ENCODE data around the gene GEMIN8. TPM values are rescaled to one million over a fixed set of nuclear protein-coding genes. Genes with fewer than 3 reads are reported as not detected.

The GEMIN8 gene
- total RNA-seq, 1 experiment from 2014 or later, result 8.4 TPM

DNA sequence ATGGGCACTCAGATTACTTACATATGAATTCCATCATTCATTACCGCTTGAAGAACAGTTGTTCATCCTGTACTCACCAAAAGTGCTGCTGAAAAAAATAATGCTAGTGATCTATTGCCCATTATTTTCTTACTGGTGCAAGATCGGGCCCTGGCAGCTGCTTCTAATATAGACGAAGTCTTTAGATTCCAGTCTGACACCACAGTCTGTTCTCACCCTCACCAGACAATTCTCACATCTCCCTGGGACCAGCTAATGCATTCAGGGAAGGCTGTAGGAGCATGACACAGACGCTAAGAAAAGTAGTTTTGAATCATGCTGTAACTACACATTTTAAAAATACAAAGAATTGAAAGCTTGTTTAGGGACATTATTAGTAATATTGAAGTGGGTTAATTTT, 13.8 kb downstream of the GEMIN8 start:
- no peak for DNase-seq (ENCODE audit: low spot score)

DNA sequence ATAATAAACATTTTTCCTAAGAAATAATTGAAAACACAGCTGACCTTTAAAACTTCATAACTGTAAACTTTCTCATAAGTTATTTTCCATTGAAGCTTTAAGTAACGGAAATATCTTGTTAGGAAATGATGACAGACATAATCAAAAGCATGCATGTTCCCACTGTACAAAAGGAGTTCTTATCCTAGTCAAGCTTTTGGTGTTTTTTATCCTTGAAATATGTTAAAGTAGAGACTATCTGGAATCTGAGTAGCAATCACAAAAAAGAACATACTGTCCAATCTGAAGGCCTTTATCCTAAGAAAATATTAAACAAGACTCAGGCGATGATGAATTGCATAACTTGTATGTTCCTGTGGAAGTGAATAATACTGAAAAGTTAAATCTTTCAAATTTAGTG, 14.4 kb downstream of the GEMIN8 start:
- DNase-seq (ENCODE audit: low spot score), result no peak

DNA sequence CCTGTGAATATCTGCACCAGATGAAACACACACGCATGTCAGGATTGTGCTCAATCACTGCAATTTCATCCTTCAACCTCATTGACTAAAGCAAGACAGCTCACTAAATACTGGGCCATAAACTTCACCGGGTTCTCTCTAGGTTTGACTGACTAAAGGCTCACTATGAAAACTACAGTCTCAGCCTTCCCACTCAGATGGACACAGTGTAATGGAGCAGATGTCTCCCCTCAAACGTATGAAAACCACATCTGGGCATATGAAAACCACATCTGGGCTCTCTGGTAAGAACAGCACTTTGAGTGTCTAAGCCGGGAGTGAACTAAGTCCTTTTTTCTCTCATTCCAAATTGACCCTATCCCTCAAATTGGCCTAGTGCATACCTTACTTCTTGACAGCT, 15.2 kb downstream of the GEMIN8 start:
- no peak for DNase-seq (ENCODE audit: low spot score)

DNA sequence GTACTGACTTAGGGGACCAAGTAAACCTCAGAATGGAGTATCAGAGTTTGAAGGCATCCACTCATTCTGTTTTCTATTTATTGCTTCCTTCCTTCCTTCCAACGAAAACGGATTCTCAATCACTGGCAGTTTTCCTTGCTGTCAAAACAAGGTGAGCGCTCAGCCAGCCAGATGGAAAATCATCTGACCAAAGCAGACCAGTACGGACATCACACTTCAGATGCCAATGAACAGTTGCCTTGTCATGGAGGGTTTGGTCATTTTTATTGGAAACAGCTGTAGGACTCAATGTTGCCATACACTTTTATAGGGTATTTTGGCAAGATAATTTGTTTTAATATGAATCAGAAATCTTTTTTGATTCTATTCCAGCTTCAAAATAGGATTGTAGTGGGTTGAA, 16.6 kb downstream of the GEMIN8 start:
- no peak for DNase-seq (ENCODE audit: low spot score)

DNA sequence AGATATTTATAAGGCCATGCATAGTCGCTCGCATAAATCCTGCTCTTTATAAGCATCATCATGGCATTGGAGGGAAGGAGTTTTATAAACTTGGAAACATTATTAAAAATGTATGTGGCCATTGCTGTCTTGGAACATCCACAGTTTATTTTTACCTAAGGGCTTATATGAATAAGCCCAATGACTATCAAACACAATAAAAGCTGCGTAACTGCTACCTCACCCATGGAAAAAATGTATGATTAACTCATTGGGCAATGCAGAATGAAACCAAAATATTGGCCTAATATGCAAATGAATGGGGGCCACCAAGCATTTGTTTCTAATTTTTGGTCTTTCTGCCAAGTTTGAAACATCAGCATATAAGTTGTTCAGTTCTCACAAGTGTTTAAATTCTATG, 19.1 kb downstream of the GEMIN8 start:
- no peak for DNase-seq (ENCODE audit: low spot score)

DNA sequence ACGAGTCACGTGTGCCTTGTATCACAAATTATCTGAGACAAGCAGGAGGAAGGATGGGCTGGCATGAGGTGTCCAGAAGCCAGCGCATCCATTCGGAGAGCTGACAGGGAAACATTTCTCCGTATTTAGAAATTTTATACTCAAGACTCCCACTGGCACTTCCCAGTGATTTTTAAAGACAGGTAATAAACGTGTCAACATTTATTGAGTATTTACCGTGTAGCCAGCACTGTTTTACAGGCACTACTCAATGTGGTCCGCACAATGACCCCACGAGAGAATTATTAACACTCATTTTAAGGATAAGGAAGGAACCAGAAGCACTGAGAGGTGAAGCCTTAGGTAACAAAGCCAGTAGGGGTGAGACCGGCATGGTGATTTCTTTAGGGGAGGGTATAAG, 23.2 kb downstream of the GEMIN8 start:
- no peak for DNase-seq (ENCODE audit: low spot score)

DNA sequence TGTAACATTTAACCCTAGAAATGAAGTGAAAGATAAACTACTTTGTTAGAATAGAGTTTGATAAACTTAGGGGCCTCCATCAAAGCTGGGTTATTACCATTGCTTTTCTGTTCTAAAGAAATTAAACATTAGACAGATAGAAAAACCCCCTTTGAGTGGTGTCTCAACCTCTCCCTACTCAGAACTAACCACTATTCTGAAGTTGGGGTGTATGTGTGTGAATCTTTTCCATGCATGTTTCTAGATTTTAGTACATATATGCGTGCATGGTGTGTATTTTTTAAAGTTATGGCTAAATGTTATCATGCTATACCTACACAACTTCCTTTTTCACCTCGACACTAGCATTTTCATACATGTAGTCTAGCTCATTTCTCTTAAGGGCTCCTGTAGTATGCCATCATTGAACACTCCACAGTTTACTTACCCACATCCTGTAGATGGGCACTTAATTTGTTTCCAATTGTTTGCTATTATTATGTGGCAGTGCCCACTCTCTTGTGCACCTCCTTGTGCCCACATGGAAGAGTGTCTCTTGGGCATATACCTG, 25.7 kb downstream of the GEMIN8 start:
- DNase-seq (ENCODE audit: low spot score), result no peak

DNA sequence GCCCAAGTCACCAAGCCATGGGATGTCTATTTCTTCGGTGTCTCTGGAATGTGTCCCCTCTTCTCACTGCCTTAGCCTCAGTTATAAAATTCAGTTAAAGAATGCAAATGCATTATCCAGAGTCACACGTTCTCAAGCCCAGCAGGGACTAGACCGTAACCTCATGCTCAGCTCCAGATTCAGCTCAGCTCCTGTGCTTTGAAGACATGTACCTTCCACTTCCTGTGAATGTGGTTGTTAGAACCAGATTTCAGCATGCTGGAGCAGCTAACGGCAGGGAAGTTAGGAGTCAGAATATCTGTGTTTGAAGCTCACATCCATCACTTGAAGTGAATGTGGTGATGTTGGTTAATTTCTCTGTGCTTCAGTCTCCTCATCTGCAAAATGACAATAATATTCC, 26.7 kb downstream of the GEMIN8 start:
- no peak for DNase-seq (ENCODE audit: low spot score)

DNA sequence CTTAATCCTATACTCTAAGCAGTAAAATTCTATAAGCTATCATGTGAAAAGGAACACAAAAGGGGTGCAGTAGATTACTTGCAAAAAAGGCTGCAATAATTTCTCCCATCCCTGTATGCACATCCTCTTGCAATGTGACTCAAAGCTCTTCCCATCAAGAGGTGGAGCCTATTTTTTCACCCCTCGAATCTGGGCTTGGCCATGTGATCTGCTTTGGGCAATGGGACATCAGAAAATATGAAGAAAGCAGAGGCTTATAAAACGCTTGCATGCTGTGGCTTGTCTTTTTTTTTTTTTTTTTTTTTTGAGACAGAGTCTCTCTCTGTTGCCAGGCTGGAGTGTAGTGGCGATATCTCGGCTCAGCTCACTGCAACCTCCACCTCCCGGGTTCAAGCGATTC, 33.0 kb downstream of the GEMIN8 start:
- no peak for DNase-seq (ENCODE audit: low spot score)

DNA sequence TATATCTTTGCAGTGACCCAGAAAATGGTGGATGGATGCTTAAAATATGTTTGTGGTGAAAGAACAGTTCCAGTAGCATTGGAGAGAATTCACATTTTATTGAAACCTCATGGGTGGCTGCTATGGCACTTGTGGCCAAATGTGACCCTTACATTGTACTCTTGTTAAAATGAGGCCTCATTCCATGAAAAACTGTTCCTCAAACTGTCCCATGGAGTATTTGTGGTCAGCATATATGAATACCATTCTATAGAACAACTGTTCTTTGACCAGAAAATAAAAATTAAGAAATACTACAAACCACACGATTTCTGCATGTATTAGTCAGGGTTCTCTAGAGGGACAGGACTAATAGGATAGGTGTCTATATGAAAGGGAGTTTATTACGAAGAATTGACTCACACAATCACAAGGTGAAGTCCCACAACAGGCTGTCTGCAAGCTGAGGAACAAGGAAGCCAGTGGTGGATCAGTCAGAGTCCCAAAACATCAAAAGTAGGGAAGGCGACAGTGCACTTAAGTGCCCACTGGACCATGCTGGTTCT, 35.1 kb downstream of the GEMIN8 start:
- DNase-seq (ENCODE audit: low spot score), result no peak

DNA sequence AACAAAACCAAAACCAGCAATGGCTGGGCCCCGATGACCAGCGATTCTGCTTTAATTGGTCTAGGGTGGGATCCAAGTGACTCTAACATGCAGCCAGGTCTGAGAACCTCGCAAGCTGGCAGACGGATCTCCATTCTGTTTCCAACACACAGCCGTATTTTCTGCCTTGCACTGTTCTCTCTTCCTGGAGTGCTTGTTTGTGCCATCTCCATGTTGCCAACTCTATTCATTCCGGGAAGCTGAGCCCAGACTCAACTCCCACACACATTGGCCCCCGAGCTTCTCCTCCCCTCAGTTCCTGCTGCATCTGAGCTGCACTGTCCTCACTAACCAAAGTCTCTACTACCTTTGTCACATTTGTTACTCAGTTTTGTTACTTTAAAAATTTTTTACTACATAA, 35.6 kb downstream of the GEMIN8 start:
- DNase-seq (ENCODE audit: low spot score), result no peak

DNA sequence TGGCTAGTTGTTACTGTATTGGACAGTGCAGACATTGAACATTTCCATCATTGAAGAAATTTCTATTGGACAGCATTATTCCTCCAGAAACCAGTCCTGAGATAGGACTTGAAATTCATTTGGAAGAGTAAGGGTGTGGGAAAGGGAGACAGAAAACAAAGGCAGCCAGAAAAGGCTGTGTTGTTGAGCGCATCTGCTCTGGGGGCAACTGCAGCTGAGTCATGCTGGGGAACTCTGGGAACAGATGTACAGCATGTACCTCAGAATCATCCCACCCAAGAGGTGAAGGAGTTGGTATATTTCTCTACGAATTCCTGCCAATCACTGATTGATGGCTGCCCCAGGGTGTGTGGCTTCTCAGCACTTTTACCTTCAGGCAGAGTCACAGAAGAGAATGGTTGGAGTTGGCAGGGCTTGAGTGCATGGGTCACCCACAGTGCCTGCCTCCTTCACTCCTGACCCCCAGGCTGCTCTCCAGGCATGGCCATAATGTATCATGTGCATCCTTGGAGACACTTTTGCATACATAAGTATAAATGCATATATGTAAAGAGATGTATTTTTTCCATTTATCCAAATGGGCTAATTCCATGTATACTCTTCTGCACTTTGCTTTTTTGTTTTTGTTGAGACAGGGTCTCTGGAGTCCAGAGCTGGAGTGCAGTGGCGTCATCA, 39.4 kb downstream of the GEMIN8 start:
- no peak for DNase-seq (ENCODE audit: low spot score)

DNA sequence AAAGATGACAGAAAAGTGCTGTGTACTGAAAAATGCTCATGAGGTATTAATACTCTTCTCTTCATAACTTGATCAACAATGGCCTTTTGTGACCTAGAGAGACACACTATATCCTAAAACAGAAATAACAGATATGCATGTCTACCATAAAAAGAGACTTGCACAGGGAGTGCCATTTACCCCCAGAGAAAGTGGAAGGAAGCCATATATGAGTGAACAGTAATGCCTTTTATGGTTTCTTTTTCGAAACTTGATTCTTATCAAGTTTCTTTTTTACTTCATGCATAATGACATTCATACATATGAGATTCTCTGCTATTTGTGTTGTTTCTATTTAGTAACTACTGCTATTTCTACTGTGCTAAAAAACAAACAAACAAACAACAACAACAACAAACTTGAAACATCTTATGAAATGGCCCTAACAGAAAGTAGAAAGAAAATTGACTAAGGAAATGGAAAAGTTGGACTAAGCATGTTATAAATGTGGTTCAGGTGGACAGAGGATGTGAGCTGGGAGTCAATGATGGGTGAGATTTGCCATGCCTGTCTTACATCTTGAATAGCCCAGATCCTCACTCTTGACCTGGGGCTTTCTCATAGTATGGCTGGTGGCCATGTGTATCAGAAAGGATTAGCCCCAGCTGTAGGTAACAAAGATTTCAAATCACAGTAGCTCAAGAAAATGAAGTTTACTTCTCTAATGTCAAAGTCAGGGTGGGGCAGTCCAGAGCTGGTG, 43.8 kb downstream of the GEMIN8 start:
- DNase-seq (ENCODE audit: low spot score), result no peak

DNA sequence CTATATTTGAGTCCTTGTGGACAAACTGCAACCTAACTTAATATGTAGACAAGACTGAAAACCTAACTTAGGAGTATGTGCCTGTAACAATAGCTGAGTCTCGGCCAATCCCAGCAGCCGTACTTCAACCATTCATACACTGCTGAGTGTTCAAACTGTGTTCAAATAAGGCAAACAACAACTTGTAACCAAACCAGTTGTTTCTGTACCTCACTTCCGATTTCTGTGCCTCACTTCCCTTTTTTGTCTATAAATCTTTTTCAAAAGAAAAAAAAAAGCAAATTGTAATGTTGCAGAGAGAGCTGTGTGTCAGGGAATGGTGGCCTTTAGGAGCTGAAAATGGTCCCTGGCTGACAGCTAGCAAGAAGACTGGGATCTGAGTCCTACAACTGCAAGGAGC, 46.0 kb downstream of the GEMIN8 start:
- DNase-seq (ENCODE audit: low spot score), result no peak

DNA sequence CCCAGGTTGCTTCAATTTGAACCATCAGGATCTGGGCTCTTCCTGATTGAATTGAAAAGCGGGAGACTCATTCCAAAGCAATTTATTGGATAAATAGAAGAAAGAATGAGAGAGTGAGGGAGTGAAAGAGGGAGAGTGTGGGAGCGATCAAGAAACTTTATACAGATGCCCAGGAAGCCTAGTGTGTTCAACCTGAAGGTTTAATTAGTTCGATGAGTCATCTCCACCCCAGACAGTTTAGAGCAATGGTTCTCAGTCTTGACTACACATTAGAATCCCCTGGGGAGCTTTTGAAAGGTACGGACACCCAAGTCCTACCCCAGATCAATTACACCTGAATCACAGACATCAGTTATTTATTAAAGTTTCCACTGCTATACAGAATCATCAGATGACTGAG, 61.5 kb downstream of the GEMIN8 start:
- DNase-seq (ENCODE audit: low spot score), result no peak

DNA sequence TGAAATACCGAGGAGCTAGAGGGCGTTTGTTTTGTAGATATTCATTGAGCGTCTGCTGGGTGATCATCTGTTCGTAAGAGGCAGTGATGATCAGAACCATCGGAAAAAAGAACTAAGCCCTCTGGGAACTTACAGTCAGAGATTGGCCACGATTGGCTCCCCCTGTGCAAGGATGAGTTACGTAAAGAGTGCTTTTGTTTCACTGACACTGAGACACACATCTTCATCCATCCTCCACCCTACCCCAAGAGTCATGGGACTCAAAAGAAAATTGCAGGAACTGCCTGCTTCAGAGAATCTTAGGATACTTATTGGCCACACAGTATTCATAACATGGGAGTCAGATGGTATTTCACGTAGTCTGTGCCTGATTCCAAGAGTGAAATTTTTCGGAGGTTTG, 62.1 kb downstream of the GEMIN8 start:
- no peak for DNase-seq (ENCODE audit: low spot score)

DNA sequence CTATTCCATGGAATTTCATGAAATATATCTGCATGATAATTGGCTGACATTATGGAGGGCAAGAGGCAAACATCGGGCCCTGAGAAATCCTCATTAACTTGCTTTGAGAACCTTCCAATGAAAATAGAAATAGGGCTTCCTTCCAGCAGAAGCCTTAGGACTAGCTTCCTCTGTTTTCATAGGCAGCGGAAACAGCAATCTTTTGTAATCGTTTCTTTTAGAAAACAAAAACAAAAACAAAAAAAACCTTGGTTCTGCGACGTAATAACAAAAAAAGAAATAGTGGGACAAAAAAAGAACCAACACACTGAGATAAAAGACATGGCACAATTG, 62.9 kb downstream of the GEMIN8 start:
- no peak for DNase-seq (ENCODE audit: low spot score)

DNA sequence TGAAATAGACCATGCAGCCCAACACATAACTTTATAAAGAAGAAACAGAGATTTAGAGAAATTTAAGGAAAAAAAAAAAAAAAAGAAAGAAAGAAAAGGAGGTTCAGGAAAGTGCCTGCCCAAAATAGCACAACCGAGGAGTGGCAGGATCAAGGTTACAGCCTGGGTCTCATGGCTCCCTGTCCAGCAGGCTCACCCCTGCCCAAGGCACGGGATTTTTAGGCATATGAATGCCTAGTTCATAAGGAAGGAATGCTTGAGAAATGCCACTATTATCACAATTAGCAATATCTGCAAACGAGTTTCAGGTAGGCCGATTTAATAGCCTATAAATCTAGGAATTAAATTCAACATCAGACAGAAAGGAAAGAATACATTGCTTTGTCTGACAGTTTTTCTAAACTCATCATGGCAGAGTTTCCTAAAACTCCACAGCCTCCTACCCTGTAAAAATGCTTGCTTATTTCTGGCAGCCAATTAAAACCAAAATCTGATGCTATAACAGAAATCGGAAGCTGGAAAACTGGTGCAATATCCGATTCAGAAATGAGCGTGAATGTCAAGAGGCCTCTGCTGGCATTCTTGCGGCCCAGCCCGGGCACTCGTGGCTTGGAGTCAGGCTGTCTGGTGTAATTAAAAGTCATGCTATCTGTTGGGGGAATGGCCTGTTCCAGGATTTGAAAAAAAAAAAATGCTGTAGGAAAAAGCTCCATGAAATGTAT, 63.5 kb downstream of the GEMIN8 start:
- no peak for DNase-seq (ENCODE audit: low spot score)

DNA sequence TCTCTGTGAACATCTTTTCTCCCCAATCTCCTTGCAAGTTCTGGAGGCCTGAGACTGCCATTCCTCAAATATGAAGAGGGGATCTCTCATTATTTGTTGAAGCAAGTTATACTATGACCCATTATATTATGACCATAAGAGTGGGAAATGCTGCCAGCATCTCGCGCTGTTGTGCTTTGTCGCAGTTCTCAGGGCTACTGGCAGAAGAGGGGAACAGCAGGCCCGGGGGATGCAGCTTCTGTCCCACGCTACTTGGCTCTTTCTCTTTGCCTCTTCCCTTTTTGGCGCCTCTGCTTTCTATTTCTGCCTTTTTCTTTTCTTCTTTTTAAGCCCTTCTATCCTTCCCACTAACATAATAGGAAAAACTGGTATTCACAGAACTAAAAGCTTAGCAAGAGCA, 64.2 kb downstream of the GEMIN8 start:
- DNase-seq (ENCODE audit: low spot score), result no peak

DNA sequence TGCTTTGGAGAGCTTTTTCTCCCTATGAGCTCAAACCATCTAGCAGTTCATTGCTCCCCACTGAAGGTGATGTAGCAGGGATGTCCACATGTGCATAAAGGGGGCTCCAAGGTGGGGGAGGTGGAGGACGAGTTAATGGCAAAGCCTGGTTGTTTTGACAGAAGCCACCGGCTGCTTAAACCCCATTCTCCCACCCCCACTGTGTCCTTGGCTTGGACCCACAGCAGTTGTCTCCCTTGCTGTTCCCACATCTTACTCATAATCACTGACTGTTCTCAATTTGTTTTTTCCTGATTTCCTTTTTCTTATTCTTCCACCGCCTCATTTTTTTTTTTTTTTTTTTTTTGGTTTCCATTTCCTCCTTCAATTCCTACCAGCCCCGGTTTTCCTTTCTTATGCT, 72.7 kb downstream of the GEMIN8 start:
- no peak for DNase-seq (ENCODE audit: low spot score)
